Measurements from ENCODE around the gene SOST. TPM values are rescaled to one million over a fixed set of nuclear protein-coding genes. Genes with fewer than 3 reads are reported as not detected.
"Not testable (repeated sequence)": the region's sequence is repeated elsewhere in the genome, so short reads cannot be mapped to it uniquely, and the experiment has no call there.

SOST gene
- not detected for polyA plus RNA-seq

DNA sequence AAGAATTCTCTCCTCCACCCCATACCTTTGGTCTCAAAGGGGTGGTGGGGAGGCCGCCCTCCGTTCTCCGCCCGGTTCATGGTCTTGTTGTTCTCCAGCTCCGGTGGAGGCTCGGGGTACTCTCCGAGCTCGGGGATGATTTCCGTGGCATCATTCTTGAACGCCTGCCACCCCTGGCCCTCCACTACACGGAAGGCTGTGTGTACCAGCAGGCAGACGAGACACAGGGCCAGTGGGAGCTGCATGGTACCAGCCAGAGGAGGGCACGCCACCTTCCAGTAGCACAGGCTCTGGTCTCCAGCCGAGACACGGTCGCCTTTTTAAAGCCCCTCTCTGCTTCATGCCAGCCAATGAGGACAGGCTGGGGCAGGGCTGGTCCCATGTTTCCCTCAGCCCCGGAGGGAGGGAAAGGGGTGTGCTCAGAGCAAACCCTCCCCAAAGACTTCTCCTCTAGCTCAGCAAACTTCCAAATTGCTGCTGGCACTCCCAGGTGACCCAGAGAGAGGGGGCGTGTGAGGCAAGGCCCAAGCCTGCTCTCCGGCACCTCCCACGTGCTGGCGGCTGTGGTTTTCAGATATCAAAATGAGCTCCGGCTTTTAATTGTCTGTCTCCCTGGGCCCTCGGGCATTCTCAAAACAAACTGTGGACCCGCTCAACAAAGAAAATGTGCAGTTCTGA, at the start of gene SOST:
Gene SOST (minus strand): TSS at position 295 of the 678 bp plus-strand sequence. CDS start 50 bp downstream, at position 245.
- peaks cover 3 to 5% of the 10 kb centered on the region in 2 donors for H3K27me3 ChIP-seq (ENCODE audit: control insufficient read depth in 1 of 2, insufficient read depth in 2 of 2, low read length in 2 of 2)

DNA sequence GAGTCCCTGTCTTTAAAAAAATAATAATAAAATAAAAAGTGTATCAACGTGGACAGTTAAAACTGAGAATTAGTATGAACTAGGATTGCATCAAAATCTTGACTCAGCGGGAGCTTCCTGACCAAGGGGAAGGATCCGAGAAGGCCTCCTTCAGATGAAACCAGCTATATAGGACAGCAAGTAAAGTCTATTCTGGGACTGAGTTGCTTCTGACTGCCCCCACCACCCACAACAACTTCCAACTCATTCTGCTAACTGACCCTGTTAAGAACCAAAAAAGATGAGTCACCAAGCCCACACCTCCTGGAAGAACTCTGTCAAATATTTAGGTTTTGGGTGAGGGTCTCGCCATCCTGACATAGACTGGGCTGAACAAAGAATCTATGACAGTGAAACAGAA, 49.5 kb upstream of the SOST start:
- Histone ChIP-seq H3K9me3 (ENCODE audit: control insufficient read depth in 2 of 2, insufficient read depth in 1 of 2, low read depth in 1 of 2, low read length in 1 of 2) (peaks cover 0 to 1% of the 10 kb centered on the region in 2 donors), H3K27ac (ENCODE audit: low read depth in 2 of 2, low read length in 1 of 2) (no peak overlapping the region), H3K36me3 (ENCODE audit: control insufficient read depth in 2 of 2, insufficient read depth in 2 of 2, low read length in 1 of 2) (peaks cover 0 to 2% of the 10 kb centered on the region in 2 donors), H3K4me1 (ENCODE audit: control insufficient read depth in 2 of 2, insufficient read depth in 2 of 2, low read length in 1 of 2) (no peaks in the 10 kb centered on the region), H3K27me3 (ENCODE audit: control insufficient read depth in 1 of 2, insufficient read depth in 2 of 2, low read length in 2 of 2) (no peaks in the 10 kb centered on the region), H3K4me3 (ENCODE audit: low read depth in 1 of 2, low read length in 2 of 2) (no peak overlapping the region)
- 83 to 89% methylated on average over 4 of the region's 4 CpGs for WGBS, 2 donors

More for the DNA sequence above, at the start of gene SOST:
- peaks cover 2 to 9% of the 10 kb centered on the region in 2 donors for H3K4me1 ChIP-seq (ENCODE audit: control insufficient read depth in 2 of 2, insufficient read depth in 2 of 2, low read length in 1 of 2)
- H3K36me3 ChIP-seq (ENCODE audit: control insufficient read depth in 2 of 2, insufficient read depth in 2 of 2, low read length in 1 of 2): no peaks in the 10 kb centered on the region
- 65 to 73% methylated on average over 24 of the region's 24 CpGs for WGBS, 2 donors
- H3K27ac ChIP-seq (ENCODE audit: low read depth in 2 of 2, low read length in 1 of 2): no peak within 1 kb of the TSS
- H3K4me3 ChIP-seq (ENCODE audit: low read depth in 1 of 2, low read length in 2 of 2): no peak within 1 kb of the TSS
- no peaks in the 10 kb centered on the region for H3K9me3 ChIP-seq (ENCODE audit: control insufficient read depth in 2 of 2, insufficient read depth in 1 of 2, low read depth in 1 of 2, low read length in 1 of 2)

DNA sequence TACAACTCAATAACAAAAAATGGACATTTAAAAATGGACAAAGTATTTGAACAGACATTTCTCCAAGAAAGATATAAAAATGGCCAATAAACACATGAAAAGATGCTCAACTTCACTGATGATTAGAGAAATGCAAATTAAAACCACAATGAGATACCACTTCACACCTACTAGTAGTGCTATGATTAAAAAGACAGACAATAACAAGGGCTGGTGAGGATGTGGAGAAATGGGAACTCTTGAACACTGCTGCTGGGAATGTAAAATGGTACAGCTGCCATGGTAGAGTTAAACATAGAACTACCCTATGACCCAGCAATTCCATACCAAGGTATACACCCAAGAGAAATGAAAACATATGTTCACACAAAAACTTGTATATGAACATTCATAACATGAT, 46.5 kb upstream of the SOST start:
- Histone ChIP-seq H3K4me1 (ENCODE audit: control insufficient read depth in 2 of 2, insufficient read depth in 2 of 2, low read length in 1 of 2) (no peaks in the 10 kb centered on the region), H3K4me3 (ENCODE audit: low read depth in 1 of 2, low read length in 2 of 2) (no peak overlapping the region), H3K9me3 (ENCODE audit: control insufficient read depth in 2 of 2, insufficient read depth in 1 of 2, low read depth in 1 of 2, low read length in 1 of 2) (no peaks in the 10 kb centered on the region), H3K36me3 (ENCODE audit: control insufficient read depth in 2 of 2, insufficient read depth in 2 of 2, low read length in 1 of 2) (peaks cover 4% of the 10 kb centered on the region in 2 donors), H3K27ac (ENCODE audit: low read depth in 2 of 2, low read length in 1 of 2) (no peak overlapping the region), H3K27me3 (ENCODE audit: control insufficient read depth in 1 of 2, insufficient read depth in 2 of 2, low read length in 2 of 2) (no peaks in the 10 kb centered on the region)

DNA sequence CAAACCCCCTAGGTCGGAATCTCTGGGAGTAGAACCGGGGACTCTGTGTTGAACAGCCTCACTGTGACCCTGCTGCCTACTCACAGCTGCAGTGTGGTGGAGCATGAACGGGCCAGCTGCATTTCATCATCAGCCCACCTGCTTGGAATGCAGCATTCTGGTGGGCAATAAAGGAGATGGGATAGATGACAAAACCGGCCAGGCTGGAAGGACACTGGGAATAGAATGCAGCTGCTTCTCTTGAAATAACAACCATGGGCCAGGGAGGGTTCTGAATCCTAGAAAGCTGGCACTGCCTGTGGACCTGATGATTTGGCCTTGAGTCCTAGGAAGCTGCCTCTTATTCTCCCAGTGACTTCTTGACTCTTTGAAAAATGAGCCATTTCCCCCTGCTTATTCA, 45.2 kb upstream of the SOST start:
- H3K4me3 ChIP-seq (ENCODE audit: low read depth in 1 of 2, low read length in 2 of 2): no peak overlapping the region
- H3K4me1 ChIP-seq (ENCODE audit: control insufficient read depth in 2 of 2, insufficient read depth in 2 of 2, low read length in 1 of 2): no peaks in the 10 kb centered on the region
- H3K36me3 ChIP-seq (ENCODE audit: control insufficient read depth in 2 of 2, insufficient read depth in 2 of 2, low read length in 1 of 2): peaks cover 4% of the 10 kb centered on the region in 2 donors
- H3K27ac ChIP-seq (ENCODE audit: low read depth in 2 of 2, low read length in 1 of 2): no peak overlapping the region
- no peaks in the 10 kb centered on the region for H3K27me3 ChIP-seq (ENCODE audit: control insufficient read depth in 1 of 2, insufficient read depth in 2 of 2, low read length in 2 of 2)
- H3K9me3 ChIP-seq (ENCODE audit: control insufficient read depth in 2 of 2, insufficient read depth in 1 of 2, low read depth in 1 of 2, low read length in 1 of 2): no peaks in the 10 kb centered on the region
- 57 to 58% methylated on average over 4 of the region's 4 CpGs for WGBS, 2 donors

DNA sequence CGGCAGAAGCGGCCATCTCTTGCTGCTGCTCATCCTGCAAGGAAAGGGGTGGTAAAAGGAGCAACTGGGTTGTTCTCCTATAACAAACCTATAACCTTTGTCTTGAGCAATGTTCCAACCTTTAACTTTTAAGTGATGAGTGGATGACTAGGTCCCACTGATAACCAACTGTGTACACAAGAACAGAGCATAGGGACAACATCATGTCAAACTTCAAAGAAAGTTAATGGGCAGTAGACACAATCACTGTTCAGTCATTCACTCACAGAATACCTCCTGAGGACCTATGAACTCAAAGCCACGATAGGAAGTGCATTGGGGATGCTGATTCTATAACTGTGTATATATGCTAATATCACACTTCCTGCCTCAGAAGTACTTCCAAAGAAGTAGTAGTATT, 43.3 kb upstream of the SOST start:
- no peak overlapping the region for H3K27ac ChIP-seq (ENCODE audit: low read depth in 2 of 2, low read length in 1 of 2)
- 77 to 81% methylated on average over 3 of the region's 3 CpGs for WGBS, 2 donors
- no peaks in the 10 kb centered on the region for H3K9me3 ChIP-seq (ENCODE audit: control insufficient read depth in 2 of 2, insufficient read depth in 1 of 2, low read depth in 1 of 2, low read length in 1 of 2)
- peaks cover 4% of the 10 kb centered on the region in 2 donors for H3K36me3 ChIP-seq (ENCODE audit: control insufficient read depth in 2 of 2, insufficient read depth in 2 of 2, low read length in 1 of 2)
- H3K4me1 ChIP-seq (ENCODE audit: control insufficient read depth in 2 of 2, insufficient read depth in 2 of 2, low read length in 1 of 2): no peaks in the 10 kb centered on the region
- no peak overlapping the region for H3K4me3 ChIP-seq (ENCODE audit: low read depth in 1 of 2, low read length in 2 of 2)
- no peaks in the 10 kb centered on the region for H3K27me3 ChIP-seq (ENCODE audit: control insufficient read depth in 1 of 2, insufficient read depth in 2 of 2, low read length in 2 of 2)

DNA sequence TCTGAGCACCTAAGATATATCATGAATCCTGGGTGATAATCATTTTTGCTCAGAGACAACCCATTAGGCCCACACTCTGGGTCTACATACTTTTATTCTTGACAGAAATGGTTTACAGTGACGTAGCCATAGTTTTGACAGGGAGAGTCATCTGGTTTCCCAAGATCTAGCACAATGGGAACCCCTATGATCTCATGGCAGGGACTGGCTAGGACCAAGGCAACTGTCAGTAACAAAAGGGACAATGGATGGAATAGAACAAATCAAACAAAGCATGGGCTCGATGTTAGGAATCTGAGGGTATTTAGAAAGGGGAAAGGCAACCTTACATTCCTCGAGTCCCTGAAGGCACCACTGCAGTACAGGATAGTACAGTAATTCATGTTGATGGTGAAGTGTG, 42.1 kb upstream of the SOST start:
- H3K36me3 ChIP-seq (ENCODE audit: control insufficient read depth in 2 of 2, insufficient read depth in 2 of 2, low read length in 1 of 2): peaks cover 4% of the 10 kb centered on the region in 2 donors
- H3K27ac ChIP-seq (ENCODE audit: low read depth in 2 of 2, low read length in 1 of 2): no peak overlapping the region
- WGBS, 2 donors: 82 to 89% methylated on average over 3 of the region's 3 CpGs
- H3K9me3 ChIP-seq (ENCODE audit: control insufficient read depth in 2 of 2, insufficient read depth in 1 of 2, low read depth in 1 of 2, low read length in 1 of 2): no peaks in the 10 kb centered on the region
- no peak overlapping the region for H3K4me3 ChIP-seq (ENCODE audit: low read depth in 1 of 2, low read length in 2 of 2)
- no peaks in the 10 kb centered on the region for H3K27me3 ChIP-seq (ENCODE audit: control insufficient read depth in 1 of 2, insufficient read depth in 2 of 2, low read length in 2 of 2)
- H3K4me1 ChIP-seq (ENCODE audit: control insufficient read depth in 2 of 2, insufficient read depth in 2 of 2, low read length in 1 of 2): no peaks in the 10 kb centered on the region

DNA sequence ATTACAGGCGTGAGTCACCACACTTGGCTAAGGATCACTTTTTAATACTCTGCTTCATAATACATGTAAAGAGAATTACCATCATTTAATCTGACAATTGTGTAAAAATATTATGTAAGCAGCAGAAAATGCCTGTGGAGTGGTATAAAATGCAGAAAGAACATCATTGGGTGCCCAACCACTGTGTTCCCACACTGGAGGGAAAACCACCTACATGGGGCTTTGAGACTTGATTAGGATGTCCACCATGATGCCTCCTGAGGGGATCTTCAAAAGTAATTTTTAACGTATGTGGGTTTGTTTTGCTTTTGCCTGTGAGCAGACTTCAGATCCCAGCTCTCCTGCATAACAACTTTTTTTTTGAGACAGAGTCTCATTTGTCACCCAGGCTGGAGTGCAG, 40.5 kb upstream of the SOST start:
- no peak overlapping the region for H3K4me3 ChIP-seq (ENCODE audit: low read depth in 1 of 2, low read length in 2 of 2)
- no peaks in the 10 kb centered on the region for H3K9me3 ChIP-seq (ENCODE audit: control insufficient read depth in 2 of 2, insufficient read depth in 1 of 2, low read depth in 1 of 2, low read length in 1 of 2)
- WGBS, 2 donors: 75 to 77% methylated on average over 2 of the region's 2 CpGs
- peaks cover 4% of the 10 kb centered on the region in 2 donors for H3K36me3 ChIP-seq (ENCODE audit: control insufficient read depth in 2 of 2, insufficient read depth in 2 of 2, low read length in 1 of 2)
- no peaks in the 10 kb centered on the region for H3K4me1 ChIP-seq (ENCODE audit: control insufficient read depth in 2 of 2, insufficient read depth in 2 of 2, low read length in 1 of 2)
- H3K27me3 ChIP-seq (ENCODE audit: control insufficient read depth in 1 of 2, insufficient read depth in 2 of 2, low read length in 2 of 2): no peaks in the 10 kb centered on the region
- H3K27ac ChIP-seq (ENCODE audit: low read depth in 2 of 2, low read length in 1 of 2): no peak overlapping the region

DNA sequence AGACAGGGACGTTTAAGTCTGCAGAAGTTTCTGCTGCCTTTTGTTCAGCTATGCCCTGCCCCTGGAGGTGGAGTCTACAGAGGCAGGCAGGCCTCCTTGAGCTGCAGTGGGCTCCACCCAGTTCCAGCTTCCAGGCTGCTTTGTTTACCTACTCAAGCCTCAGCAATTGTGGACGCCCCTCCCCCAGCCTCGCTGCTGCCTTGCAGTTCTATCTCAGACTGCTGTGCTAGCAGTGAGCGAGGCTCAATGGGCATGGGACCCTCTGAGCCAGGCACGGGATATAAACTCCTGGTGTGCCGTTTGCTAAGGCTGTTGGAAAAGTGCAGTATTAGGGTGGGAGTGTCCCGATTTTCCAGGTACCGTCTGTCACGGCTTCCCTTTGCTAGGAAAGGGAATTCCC, 39.4 kb upstream of the SOST start:
- WGBS, 2 donors: 71 to 74% methylated on average over 9 of the region's 9 CpGs

DNA sequence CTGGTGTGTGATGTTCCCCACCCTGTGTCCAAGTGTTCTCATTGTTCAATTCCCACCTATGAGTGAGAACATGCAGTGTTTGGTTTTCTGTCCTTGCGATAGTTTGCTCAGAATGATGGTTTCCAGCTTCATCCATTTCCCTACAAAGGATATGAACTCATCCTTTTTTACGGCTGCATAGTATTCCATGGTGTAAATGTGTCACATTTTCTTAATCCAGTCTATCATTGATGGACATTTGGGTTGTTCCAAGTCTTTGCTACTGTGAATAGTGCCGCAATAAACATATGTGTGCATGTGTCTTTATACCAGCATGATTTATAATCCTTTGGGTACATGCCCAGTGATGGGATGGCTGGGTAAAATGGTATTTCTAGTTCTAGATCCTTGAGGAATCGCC, 34.1 kb upstream of the SOST start:
- H3K4me3 ChIP-seq (ENCODE audit: low read depth in 1 of 2, low read length in 2 of 2); H3K9me3 ChIP-seq (ENCODE audit: control insufficient read depth in 2 of 2, insufficient read depth in 1 of 2, low read depth in 1 of 2, low read length in 1 of 2); H3K36me3 ChIP-seq (ENCODE audit: control insufficient read depth in 2 of 2, insufficient read depth in 2 of 2, low read length in 1 of 2); H3K27me3 ChIP-seq (ENCODE audit: control insufficient read depth in 1 of 2, insufficient read depth in 2 of 2, low read length in 2 of 2); H3K27ac ChIP-seq (ENCODE audit: low read depth in 2 of 2, low read length in 1 of 2); H3K4me1 ChIP-seq (ENCODE audit: control insufficient read depth in 2 of 2, insufficient read depth in 2 of 2, low read length in 1 of 2): not testable (repeated sequence)
- 84 to 87% methylated on average over 4 of the region's 4 CpGs for WGBS, 2 donors

More for the DNA sequence above, 39.4 kb upstream of the SOST start:
- H3K27me3 ChIP-seq (ENCODE audit: control insufficient read depth in 1 of 2, insufficient read depth in 2 of 2, low read length in 2 of 2); H3K27ac ChIP-seq (ENCODE audit: low read depth in 2 of 2, low read length in 1 of 2); H3K36me3 ChIP-seq (ENCODE audit: control insufficient read depth in 2 of 2, insufficient read depth in 2 of 2, low read length in 1 of 2); H3K4me3 ChIP-seq (ENCODE audit: low read depth in 1 of 2, low read length in 2 of 2); H3K9me3 ChIP-seq (ENCODE audit: control insufficient read depth in 2 of 2, insufficient read depth in 1 of 2, low read depth in 1 of 2, low read length in 1 of 2); H3K4me1 ChIP-seq (ENCODE audit: control insufficient read depth in 2 of 2, insufficient read depth in 2 of 2, low read length in 1 of 2): not testable (repeated sequence)

DNA sequence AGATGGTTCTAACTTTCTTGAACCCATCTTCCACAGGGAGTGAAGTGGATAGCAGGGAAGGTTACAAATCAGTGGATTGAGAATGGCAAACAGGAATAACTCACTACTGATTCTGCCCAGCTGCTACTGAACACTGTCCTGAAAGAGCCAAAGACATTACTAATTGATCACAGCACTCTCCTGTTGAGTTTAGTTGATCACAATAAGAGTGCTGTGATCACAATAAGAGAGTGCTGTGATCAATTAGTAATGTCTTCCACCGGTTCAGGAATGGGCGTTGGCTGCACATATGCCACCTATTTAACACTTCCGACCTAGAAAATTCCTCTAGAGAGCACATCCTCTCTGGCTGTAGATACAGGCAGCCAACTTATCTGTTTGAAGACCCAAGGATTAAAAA, 33.0 kb upstream of the SOST start:
- no peaks in the 10 kb centered on the region for H3K27me3 ChIP-seq (ENCODE audit: control insufficient read depth in 1 of 2, insufficient read depth in 2 of 2, low read length in 2 of 2)
- H3K4me1 ChIP-seq (ENCODE audit: control insufficient read depth in 2 of 2, insufficient read depth in 2 of 2, low read length in 1 of 2): no peaks in the 10 kb centered on the region
- no peaks in the 10 kb centered on the region for H3K36me3 ChIP-seq (ENCODE audit: control insufficient read depth in 2 of 2, insufficient read depth in 2 of 2, low read length in 1 of 2)
- WGBS, 2 donors: 11 to 13% methylated on average over 3 of the region's 3 CpGs
- H3K4me3 ChIP-seq (ENCODE audit: low read depth in 1 of 2, low read length in 2 of 2): no peak overlapping the region
- no peak overlapping the region for H3K27ac ChIP-seq (ENCODE audit: low read depth in 2 of 2, low read length in 1 of 2)
- no peaks in the 10 kb centered on the region for H3K9me3 ChIP-seq (ENCODE audit: control insufficient read depth in 2 of 2, insufficient read depth in 1 of 2, low read depth in 1 of 2, low read length in 1 of 2)
